Measurements from ENCODE around the gene NAV3.

The NAV3 gene

GRCh38 chr12:78035901-78036606 is 205.4 kb downstream of the NAV3 start:
- no peak for DNase-seq
- Histone ChIP-seq H3K9me3 (ENCODE audit: severe bottlenecking) (no peaks in the 10 kb centered on the region), H3K36me3 (no peaks in the 10 kb centered on the region), H3K27ac (no peak overlapping the region), H3K27me3 (ENCODE audit: insufficient read depth, low read depth, severe bottlenecking) (no peaks in the 10 kb centered on the region), H3K4me3 (ENCODE audit: low read depth, low read length) (no peak overlapping the region)
- TF ChIP-seq CTCF (IDR thresholded peaks at IDR 0.05; ENCODE audit: low read depth, low read length) = no peak

- no peaks in the 10 kb centered on the region for H3K9me3 ChIP-seq (ENCODE audit: severe bottlenecking)
- no peak for TF ChIP-seq CTCF (IDR thresholded peaks at IDR 0.05; ENCODE audit: low read depth, low read length)
- no peaks in the 10 kb centered on the region for H3K36me3 ChIP-seq
- H3K4me3 ChIP-seq (ENCODE audit: low read depth, low read length) = no peak overlapping the region
- no peaks in the 10 kb centered on the region for H3K27me3 ChIP-seq (ENCODE audit: insufficient read depth, low read depth, severe bottlenecking)
- no peak overlapping the region for H3K27ac ChIP-seq
- DNase-seq = no peak
Observed at GRCh38 chr12:78036874-78037273, 206.2 kb downstream of the NAV3 start.

- Histone ChIP-seq H3K36me3 (no peaks in the 10 kb centered on the region), H3K27me3 (ENCODE audit: insufficient read depth, low read depth, severe bottlenecking) (no peaks in the 10 kb centered on the region), H3K4me3 (ENCODE audit: low read depth, low read length) (no peak overlapping the region), H3K9me3 (ENCODE audit: severe bottlenecking) (no peaks in the 10 kb centered on the region), H3K27ac (no peak overlapping the region)
- TF ChIP-seq CTCF (IDR thresholded peaks at IDR 0.05; ENCODE audit: low read depth, low read length) = no peak
- DNase-seq = no peak
Observed at GRCh38 chr12:78037707-78038106, 207.0 kb downstream of the NAV3 start.

- no peaks in the 10 kb centered on the region for H3K36me3 ChIP-seq
- no peak overlapping the region for H3K4me3 ChIP-seq (ENCODE audit: low read depth, low read length)
- no peak for DNase-seq
- no peaks in the 10 kb centered on the region for H3K27me3 ChIP-seq (ENCODE audit: insufficient read depth, low read depth, severe bottlenecking)
- no peak overlapping the region for H3K27ac ChIP-seq
- H3K9me3 ChIP-seq (ENCODE audit: severe bottlenecking) = no peaks in the 10 kb centered on the region
- no peak for TF ChIP-seq CTCF (IDR thresholded peaks at IDR 0.05; ENCODE audit: low read depth, low read length)
Observed at GRCh38 chr12:78038541-78038940, 207.8 kb downstream of the NAV3 start.

GRCh38 chr12:78038986-78039385 is 208.3 kb downstream of the NAV3 start:
- Histone ChIP-seq H3K27ac (no peak overlapping the region), H3K4me3 (ENCODE audit: low read depth, low read length) (no peak overlapping the region), H3K9me3 (ENCODE audit: severe bottlenecking) (no peaks in the 10 kb centered on the region), H3K27me3 (ENCODE audit: insufficient read depth, low read depth, severe bottlenecking) (no peaks in the 10 kb centered on the region), H3K36me3 (no peaks in the 10 kb centered on the region)
- TF ChIP-seq CTCF (IDR thresholded peaks at IDR 0.05; ENCODE audit: low read depth, low read length) = no peak
- DNase-seq = no peak

- no peaks in the 10 kb centered on the region for H3K36me3 ChIP-seq
- no peak overlapping the region for H3K4me3 ChIP-seq (ENCODE audit: low read depth, low read length)
- DNase-seq = no peak
- no peak overlapping the region for H3K27ac ChIP-seq
- no peaks in the 10 kb centered on the region for H3K9me3 ChIP-seq (ENCODE audit: severe bottlenecking)
- TF ChIP-seq CTCF (IDR thresholded peaks at IDR 0.05; ENCODE audit: low read depth, low read length) = no peak
- no peaks in the 10 kb centered on the region for H3K27me3 ChIP-seq (ENCODE audit: insufficient read depth, low read depth, severe bottlenecking)
Observed at GRCh38 chr12:78040111-78040510, 209.4 kb downstream of the NAV3 start.
